Esophagus muscularis mucosa (tissue), 4 donors: Measurements from ENCODE around the gene HK2. TPM values are rescaled to one million over a fixed set of nuclear protein-coding genes. Genes with fewer than 3 reads are reported as not detected.
A peak's percentile ranks its signal among the peaks of the same experiment; 100 is the strongest.

Experiments
- DNase-seq: peaks from one replicate; pipeline ENCODE4 v3.0.0-alpha.2; 2017; ENCODE audit errors: extremely low spot score
- H3K27ac ChIP-seq, 4 donors: fragments of 200-600 bp; sonication (generic); replicated peaks in 1 of 4; 1 replicate in 3 of 4; 2 replicates in 1 of 4; pipeline ENCODE4 v1.5.1; 2016 to 2019; ENCODE audit warnings: mild to moderate bottlenecking in 1 of 4
- H3K27me3 ChIP-seq, 4 donors: fragments of 200-600 bp; sonication (generic); one replicate each; pipeline versions ENCODE4 v1.5.1 to v1.6.0; 2016 to 2019
- H3K36me3 ChIP-seq, 4 donors: fragments of 200-600 bp; sonication (generic); one replicate each; pipeline ENCODE4 v1.5.1; 2016 to 2019
- H3K4me1 ChIP-seq, 4 donors: fragments of 200-600 bp; sonication (generic); one replicate each; pipeline ENCODE4 v1.5.1; 2016 to 2019
- H3K4me3 ChIP-seq, 4 donors: fragments of 200-600 bp; sonication (generic); 1 replicate in 2 of 4; 2 replicates in 2 of 4; pipeline ENCODE4 v1.5.1; 2016 to 2019; ENCODE audit warnings: mild to moderate bottlenecking in 4 of 4, moderate library complexity in 1 of 4
- H3K9me3 ChIP-seq, 4 donors: fragments of 200-600 bp; sonication (generic); 1 replicate in 3 of 4; 2 replicates in 1 of 4; pipeline ENCODE4 v1.5.1; 2016 to 2019
- EP300 ChIP-seq: sonication (generic); formaldehyde crosslinking; IDR thresholded peaks from one replicate; pipeline ENCODE4 v1.6.1; 2017; ENCODE audit warnings: antibody characterized with exemption
- POLR2A ChIP-seq: fragments of 450-650 bp; IDR thresholded peaks from one replicate; pipeline ENCODE4 v1.6.1; 2017; ENCODE audit warnings: antibody characterized with exemption, moderate library complexity, mild to moderate bottlenecking, low read depth
- POLR2AphosphoS5 ChIP-seq, 2 donors: sonication (generic); formaldehyde crosslinking; IDR thresholded peaks; one replicate each; pipeline ENCODE4 v1.6.1; 2017; ENCODE audit warnings: antibody characterized with exemption in 2 of 2
- WGBS: methylation state at CpG from one replicate; pipeline ENCODE4 v1.1.5; 2018; 5-methylcytosine and 5-hydroxymethylcytosine counted together
- intact Hi-C: fragments of 100-400 bp; cut with DNase I; formaldehyde crosslinking; loops from one replicate; pipeline ENCODE4 v1.15.1; 2023
- total RNA-seq, 4 donors: library from RNA; depleted of rRNA; stranded (reverse); fragments of >200 nt; gene quantifications; one replicate each; pipeline versions ENCODE4 v1.1.0 to v1.2.1, GENCODE V29; 2016
- TF ChIP-seq, protein P1 (sequence below), 3 experiments: fragments of 200-600 bp in 2 of 3; fragments of 450-650 bp in 1 of 3; sonication (generic) in 2 of 3; IDR thresholded peaks; one replicate each; pipeline ENCODE4 v1.5.1; 2017 to 2019; ENCODE audit warnings: antibody characterized with exemption in 3 of 3, mild to moderate bottlenecking in 2 of 3, moderate library complexity in 1 of 3

HK2 gene
- total RNA-seq, 4 donors from 2014 or later: 0.97 to 5.3 (median 3.0) TPM

DNA sequence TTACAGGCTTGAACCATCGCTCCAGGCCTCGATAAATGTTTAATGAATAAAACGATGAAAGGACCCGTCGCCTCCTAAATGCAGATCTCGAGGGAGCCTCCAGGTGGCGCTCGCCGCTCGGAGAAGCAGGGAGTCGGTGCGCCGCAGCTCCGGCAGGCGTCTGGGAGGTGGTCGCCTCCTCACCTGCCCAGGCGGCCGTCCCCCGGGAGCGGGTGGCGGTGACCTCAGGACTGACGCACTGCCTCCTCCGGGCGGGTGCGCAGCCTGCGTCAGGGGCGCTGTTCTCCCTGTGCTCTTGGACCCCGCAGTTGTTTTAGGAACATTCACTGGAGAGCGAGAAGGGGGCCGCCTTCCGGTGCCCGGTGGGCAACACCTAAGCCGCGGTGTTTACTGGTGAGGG is 85.9 kb downstream of the HK2 start:
- Histone ChIP-seq H3K9me3 (peaks cover 0 to 4% (median 0%) of the 10 kb centered on the region in 4 donors), H3K27me3 (peaks cover 0 to 57% (median 0%) of the 10 kb centered on the region in 4 donors), H3K36me3 (no peaks in the 10 kb centered on the region), H3K4me3 (peak overlapping the region; percentile 23 to 51 (median 35)), H3K4me1 (peaks cover 6 to 7% (median 6%) of the 10 kb centered on the region in 4 donors), H3K27ac (no peak overlapping the region)
- no peak for DNase-seq
- TF ChIP-seq, protein P1, sequence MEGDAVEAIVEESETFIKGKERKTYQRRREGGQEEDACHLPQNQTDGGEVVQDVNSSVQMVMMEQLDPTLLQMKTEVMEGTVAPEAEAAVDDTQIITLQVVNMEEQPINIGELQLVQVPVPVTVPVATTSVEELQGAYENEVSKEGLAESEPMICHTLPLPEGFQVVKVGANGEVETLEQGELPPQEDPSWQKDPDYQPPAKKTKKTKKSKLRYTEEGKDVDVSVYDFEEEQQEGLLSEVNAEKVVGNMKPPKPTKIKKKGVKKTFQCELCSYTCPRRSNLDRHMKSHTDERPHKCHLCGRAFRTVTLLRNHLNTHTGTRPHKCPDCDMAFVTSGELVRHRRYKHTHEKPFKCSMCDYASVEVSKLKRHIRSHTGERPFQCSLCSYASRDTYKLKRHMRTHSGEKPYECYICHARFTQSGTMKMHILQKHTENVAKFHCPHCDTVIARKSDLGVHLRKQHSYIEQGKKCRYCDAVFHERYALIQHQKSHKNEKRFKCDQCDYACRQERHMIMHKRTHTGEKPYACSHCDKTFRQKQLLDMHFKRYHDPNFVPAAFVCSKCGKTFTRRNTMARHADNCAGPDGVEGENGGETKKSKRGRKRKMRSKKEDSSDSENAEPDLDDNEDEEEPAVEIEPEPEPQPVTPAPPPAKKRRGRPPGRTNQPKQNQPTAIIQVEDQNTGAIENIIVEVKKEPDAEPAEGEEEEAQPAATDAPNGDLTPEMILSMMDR (IDR thresholded peaks at IDR 0.05): peak; percentile 70 to 91 (median 80)
- TF ChIP-seq POLR2A: no peak
- 12% methylated on average over 8 of the region's 34 CpGs for WGBS
- intact Hi-C loops: loop anchor here (2.0 to 10.0 kb wide), 2 partner anchors 483 to 685 kb away; no protein-coding TSS in a partner anchor

DNA sequence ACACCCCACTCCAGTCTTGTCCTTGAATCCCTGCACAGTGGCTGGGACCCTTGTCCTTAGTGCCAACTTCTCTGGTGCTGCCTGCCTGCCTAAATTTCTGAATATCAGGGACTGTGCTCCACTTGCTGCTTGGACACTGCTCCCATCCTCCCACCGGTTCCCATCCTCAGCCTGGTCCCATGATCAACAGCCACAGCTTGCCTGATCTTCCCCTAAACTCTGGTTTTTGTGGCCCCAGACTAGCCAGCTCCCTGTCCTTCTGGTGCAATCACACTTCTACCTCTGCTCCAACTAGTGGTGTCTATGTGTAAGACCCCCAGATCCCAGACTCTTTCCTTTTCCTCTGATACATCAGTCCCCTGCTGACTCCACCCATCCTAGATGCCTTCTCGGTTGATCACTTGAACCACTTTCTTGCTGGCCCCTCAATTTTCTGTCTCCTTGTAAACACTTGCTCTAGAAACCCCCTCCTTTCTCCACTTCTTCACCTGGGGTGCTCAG is 87.4 kb downstream of the HK2 start:
- H3K4me3 ChIP-seq: no peak overlapping the region
- TF ChIP-seq EP300 (no peak), POLR2AphosphoS5 (IDR thresholded peaks at IDR 0.05) (no peak), POLR2A (no peak)
- TF ChIP-seq, protein P1 (IDR thresholded peaks at IDR 0.05): no peak

DNA sequence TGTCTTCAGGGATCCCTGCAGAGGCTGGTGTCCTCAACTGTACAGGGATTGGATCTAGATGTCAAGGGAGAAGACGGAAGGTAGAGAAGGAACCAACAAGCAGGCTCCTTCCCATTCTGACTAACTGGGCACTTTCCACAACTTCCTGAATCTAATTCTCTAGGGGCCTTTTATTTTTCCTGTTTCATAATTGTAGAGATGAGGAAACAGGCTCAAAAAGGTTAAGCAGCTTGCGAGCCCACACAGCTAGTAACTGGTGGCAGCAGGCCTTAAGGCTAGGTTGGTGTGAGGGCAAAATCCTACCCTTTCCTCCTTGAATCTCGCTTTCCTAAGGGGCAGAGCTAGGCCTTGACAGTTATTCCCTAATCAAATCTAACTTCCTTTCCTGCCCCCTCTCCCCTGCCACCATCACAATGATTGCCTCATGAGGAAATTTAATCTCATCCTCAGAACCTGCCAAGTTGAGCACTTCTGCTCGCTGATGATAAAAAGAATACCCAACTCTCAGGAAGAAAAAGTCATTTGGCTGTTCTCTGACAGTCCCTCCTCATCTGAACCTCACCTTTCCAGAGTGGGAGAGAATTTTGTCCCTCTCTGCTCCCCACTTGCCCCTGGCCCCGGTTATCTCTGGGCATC is 88.8 kb downstream of the HK2 start:
- H3K4me1 ChIP-seq: peaks cover 6 to 7% (median 6%) of the 10 kb centered on the region in 4 donors
- no peaks in the 10 kb centered on the region for H3K36me3 ChIP-seq
- no peak overlapping the region for H3K4me3 ChIP-seq
- intact Hi-C loops: loop anchor here (10.0 kb wide), 1 partner anchor 682 kb away; no protein-coding TSS in a partner anchor
- no peak overlapping the region for H3K27ac ChIP-seq
- peaks cover 0 to 38% (median 0%) of the 10 kb centered on the region in 4 donors for H3K27me3 ChIP-seq
- 68% methylated on average over 5 of the region's 5 CpGs for WGBS
- no peak for TF ChIP-seq POLR2AphosphoS5 (IDR thresholded peaks at IDR 0.05)
- H3K9me3 ChIP-seq: peaks cover 0 to 4% (median 0%) of the 10 kb centered on the region in 4 donors
- no peak for DNase-seq

More for the DNA sequence above, 87.4 kb downstream of the HK2 start:
- Histone ChIP-seq H3K27me3 (peaks cover 0 to 45% (median 0%) of the 10 kb centered on the region in 4 donors), H3K36me3 (no peaks in the 10 kb centered on the region), H3K4me1 (peaks cover 6 to 7% (median 6%) of the 10 kb centered on the region in 4 donors), H3K27ac (no peak overlapping the region), H3K9me3 (peaks cover 0 to 4% (median 0%) of the 10 kb centered on the region in 4 donors)
- intact Hi-C loops: loop anchor here (10.0 kb wide), 1 partner anchor 684 kb away; no protein-coding TSS in a partner anchor
- DNase-seq: no peak
- WGBS: 92% methylated on average over 2 of the region's 2 CpGs

DNA sequence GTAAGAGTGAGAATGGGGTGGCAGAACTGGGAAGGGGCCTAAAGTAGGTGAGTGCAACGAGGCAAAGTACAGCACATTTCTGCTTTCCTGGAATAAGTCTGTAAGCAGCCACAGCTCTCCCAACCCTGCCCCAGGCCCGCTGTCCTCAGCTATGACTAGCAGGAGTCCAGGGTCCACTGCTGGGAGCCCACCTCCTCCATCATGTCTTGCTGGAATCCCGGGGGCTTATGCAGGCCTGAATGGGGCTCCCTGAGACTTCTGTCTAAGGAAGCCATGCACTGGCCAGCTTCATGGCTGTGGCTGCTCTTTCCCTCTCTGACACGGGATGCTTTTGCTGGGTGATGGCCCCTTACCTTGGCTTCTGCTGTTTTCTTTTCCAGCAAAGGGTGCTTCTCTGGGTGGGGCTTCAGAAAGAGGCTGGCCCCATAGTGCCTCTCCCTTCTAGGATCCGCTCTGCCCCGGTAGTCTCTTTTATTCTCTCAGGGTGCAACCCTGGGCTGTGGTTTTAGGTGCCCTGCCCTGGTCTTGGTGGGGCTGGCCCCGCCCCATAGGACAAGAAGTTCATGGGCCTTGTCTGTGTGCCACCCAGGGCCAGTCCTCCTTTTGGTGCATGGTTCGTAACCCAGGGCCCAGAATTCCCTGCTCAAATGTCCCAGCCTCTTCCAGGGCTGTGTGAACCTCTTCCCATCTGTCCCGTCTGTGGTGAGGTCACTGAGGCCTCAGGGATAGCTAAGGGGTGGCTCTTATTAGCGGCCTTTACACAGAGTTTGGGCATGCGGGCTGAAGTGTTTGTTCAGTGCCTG is 90.7 kb downstream of the HK2 start:
- no peak for DNase-seq
- H3K36me3 ChIP-seq: no peaks in the 10 kb centered on the region
- peaks cover 4 to 6% (median 5%) of the 10 kb centered on the region in 4 donors for H3K4me1 ChIP-seq
- 92% methylated on average over 11 of the region's 11 CpGs for WGBS
- H3K9me3 ChIP-seq: peaks cover 0 to 4% (median 0%) of the 10 kb centered on the region in 4 donors
- TF ChIP-seq EP300 (no peak), POLR2A (no peak), POLR2AphosphoS5 (IDR thresholded peaks at IDR 0.05) (no peak)
- no peak overlapping the region for H3K4me3 ChIP-seq
- peaks cover 0 to 18% (median 0%) of the 10 kb centered on the region in 4 donors for H3K27me3 ChIP-seq
- no peak overlapping the region for H3K27ac ChIP-seq
- intact Hi-C loops: loop anchor here (10.0 kb wide), 1 partner anchor 680 kb away; no protein-coding TSS in a partner anchor

DNA sequence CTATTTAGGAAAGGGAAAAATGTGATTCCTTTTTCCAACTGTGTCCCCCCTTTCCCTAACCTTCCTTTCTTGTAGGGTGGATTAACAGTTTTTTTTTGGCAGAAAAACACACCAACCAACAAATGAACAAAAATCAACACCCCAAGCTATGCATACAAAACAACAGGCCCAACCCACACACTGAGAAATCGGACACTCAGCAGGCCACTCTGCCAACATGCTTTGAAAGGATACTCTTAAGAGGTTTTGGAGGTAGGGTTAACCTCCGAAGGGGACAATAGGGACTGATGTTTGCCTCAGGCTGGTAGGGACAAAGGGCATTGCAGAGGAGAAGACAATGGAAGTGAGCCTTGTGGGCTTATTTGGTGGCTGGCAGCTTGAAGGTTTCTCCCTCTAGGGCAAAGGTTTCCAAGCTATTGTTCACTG is 91.4 kb downstream of the HK2 start:
- 80% methylated on average over 2 of the region's 2 CpGs for WGBS
- TF ChIP-seq POLR2AphosphoS5 (IDR thresholded peaks at IDR 0.05): no peak
- no peak for TF ChIP-seq EP300
- TF ChIP-seq, protein P1 (IDR thresholded peaks at IDR 0.05): no peak
- no peak for TF ChIP-seq POLR2A
- H3K27ac ChIP-seq: no peak overlapping the region
- DNase-seq: no peak
- H3K27me3 ChIP-seq: peaks cover 0 to 11% (median 0%) of the 10 kb centered on the region in 4 donors
- no peak overlapping the region for H3K4me3 ChIP-seq
- intact Hi-C loops: loop anchor here (10.0 kb wide), 1 partner anchor 679 kb away; no protein-coding TSS in a partner anchor
- peaks cover 0 to 3% (median 0%) of the 10 kb centered on the region in 4 donors for H3K4me1 ChIP-seq
- peaks cover 0 to 4% (median 0%) of the 10 kb centered on the region in 4 donors for H3K9me3 ChIP-seq
- peaks cover 0 to 3% (median 1%) of the 10 kb centered on the region in 4 donors for H3K36me3 ChIP-seq
